Astrocyte of the cerebellum (primary cell): ENCODE results near the gene CDK19.

ENCODE experiments used
- DNase-seq: peaks from one replicate; pipeline ENCODE4 v3.0.0-alpha.2; 2011; ENCODE audit warnings: low read depth
- H3K4me3 ChIP-seq: 2 replicates; pipeline ENCODE4 v1.5.1; 2011; ENCODE audit warnings: mild to moderate bottlenecking, low read depth, low read length, moderate library complexity
- CTCF ChIP-seq: IDR thresholded peaks from 2 replicates; pipeline ENCODE4 v1.5.1; 2012; ENCODE audit warnings: low read length, low read depth, moderate library complexity, mild to moderate bottlenecking; ENCODE audit errors: missing control alignments
- in situ Hi-C: cut with HindIII; loops from 2 replicates; pipeline ENCODE4 v1.10.0; 2017; ENCODE audit warnings: low sequenced_read_pairs

The CDK19 gene

GRCh38 chr6:110573136-110573535 is 242.1 kb downstream of the CDK19 start:
- H3K4me3 ChIP-seq: no peak overlapping the region
- DNase-seq: no peak
- no peak for TF ChIP-seq CTCF
- in situ Hi-C loops: no loop called here

GRCh38 chr6:110567957-110568696 is 247.1 kb downstream of the CDK19 start:
- no peak for DNase-seq
- TF ChIP-seq CTCF: no peak
- in situ Hi-C loops: no loop called here
- no peak overlapping the region for H3K4me3 ChIP-seq

GRCh38 chr6:110566346-110567125 is 248.7 kb downstream of the CDK19 start:
- H3K4me3 ChIP-seq: no peak overlapping the region
- no peak for DNase-seq
- in situ Hi-C loops: no loop called here
- no peak for TF ChIP-seq CTCF

- TF ChIP-seq CTCF: no peak
- in situ Hi-C loops: no loop called here
- no peak overlapping the region for H3K4me3 ChIP-seq
- DNase-seq: no peak
Measured at GRCh38 chr6:110564703-110565421, 250.4 kb downstream of the CDK19 start.

- no peak for DNase-seq
- no peak for TF ChIP-seq CTCF
- in situ Hi-C loops: no loop called here
- no peak overlapping the region for H3K4me3 ChIP-seq
Measured at GRCh38 chr6:110563711-110564110, 251.6 kb downstream of the CDK19 start.

- DNase-seq: no peak
- in situ Hi-C loops: no loop called here
- H3K4me3 ChIP-seq: no peak overlapping the region
- no peak for TF ChIP-seq CTCF
Measured at GRCh38 chr6:110562316-110562915, 252.9 kb downstream of the CDK19 start.
